Fibroblast of skin of left quadriceps (primary cell): ENCODE measurements around the gene YIPF5.

ENCODE experiments used
- DNase-seq, 2 experiments: peaks; one replicate each; pipeline ENCODE4 v3.0.0-alpha.2; 2013; ENCODE audit warnings: low read depth in 2 of 2

YIPF5 gene

GRCh38 chr5:144179226-144179625 is 8.8 kb upstream of the YIPF5 start:
- DNase-seq = no peak

- DNase-seq = peak; percentile 51 to 54
Measured at GRCh38 chr5:144177548-144177947, 7.1 kb upstream of the YIPF5 start.

- DNase-seq = no peak
Measured at GRCh38 chr5:144173766-144174165, 3.3 kb upstream of the YIPF5 start.

GRCh38 chr5:144169904-144170275 is 569 bp downstream of the YIPF5 start:
- no peak for DNase-seq

- DNase-seq = no peak
Measured at GRCh38 chr5:144167998-144168397, 2.5 kb downstream of the YIPF5 start.

GRCh38 chr5:144166696-144167095 is 3.8 kb downstream of the YIPF5 start:
- no peak for DNase-seq

- DNase-seq = no peak
Measured at GRCh38 chr5:144162686-144163085, 7.8 kb downstream of the YIPF5 start.

- DNase-seq = no peak
Measured at GRCh38 chr5:144156767-144157171, 13.7 kb downstream of the YIPF5 start.

GRCh38 chr5:144151026-144151425 is 19.4 kb downstream of the YIPF5 start:
- DNase-seq = peak in 1 of 2 experiments; percentile 11

GRCh38 chr5:144144956-144145751 is 25.3 kb downstream of the YIPF5 start:
- no peak for DNase-seq

GRCh38 chr5:144143625-144144024 is 26.8 kb downstream of the YIPF5 start:
- no peak for DNase-seq

- no peak for DNase-seq
Measured at GRCh38 chr5:144142824-144143162, 27.7 kb downstream of the YIPF5 start.

GRCh38 chr5:144142139-144142823 is 28.2 kb downstream of the YIPF5 start:
- DNase-seq = peak; percentile 44 to 47

- DNase-seq = no peak
Measured at GRCh38 chr5:144141585-144141984, 28.9 kb downstream of the YIPF5 start.

GRCh38 chr5:144139586-144139985 is 30.9 kb downstream of the YIPF5 start:
- DNase-seq = peak; percentile 84 to 86

GRCh38 chr5:144135113-144135762 is 35.2 kb downstream of the YIPF5 start:
- DNase-seq = no peak

- no peak for DNase-seq
Measured at GRCh38 chr5:144134194-144134826, 36.1 kb downstream of the YIPF5 start.

- no peak for DNase-seq
Measured at GRCh38 chr5:144133050-144133633, 37.3 kb downstream of the YIPF5 start.

- DNase-seq = no peak
Measured at GRCh38 chr5:144131261-144131660, 39.2 kb downstream of the YIPF5 start.

- no peak for DNase-seq
Measured at GRCh38 chr5:144130306-144130705, 40.2 kb downstream of the YIPF5 start.

- DNase-seq = no peak
Measured at GRCh38 chr5:144128844-144129243, 41.6 kb downstream of the YIPF5 start.

GRCh38 chr5:144126707-144127106 is 43.8 kb downstream of the YIPF5 start:
- DNase-seq = no peak
